Keratinocyte (primary cell): ENCODE measurements around the gene COPZ2. TPM values are rescaled to one million over a fixed set of nuclear protein-coding genes. Genes with fewer than 3 reads are reported as not detected.

Experiments used
- DNase-seq: peaks from one replicate; pipeline ENCODE4 v3.0.0-alpha.2; 2011; ENCODE audit warnings: low read depth, missing footprints, low spot score
- FAIRE-seq: peaks from 2 replicates; lab custom pipeline; 2011; peaks lifted over from hg19 to GRCh38; lab: Jason Lieb, UNC
- H2AFZ ChIP-seq: 2 replicates; pipeline ENCODE4 v1.6.0; 2012; ENCODE audit warnings: low read length, control low read depth, inconsistent platforms; ENCODE audit not compliant: control insufficient read depth
- H3K27ac ChIP-seq: 2 replicates; pipeline ENCODE4 v1.5.1; 2011; ENCODE audit warnings: low read length; ENCODE audit not compliant: control insufficient read depth, insufficient read depth
- H3K27me3 ChIP-seq: 3 replicates; pipeline ENCODE4 v1.6.0; 2011; ENCODE audit warnings: low read length; ENCODE audit not compliant: control insufficient read depth, insufficient read depth; ENCODE audit errors: extremely low read depth
- H3K36me3 ChIP-seq, 2 experiments: 2 replicates in 1 of 2; 3 replicates in 1 of 2; pipeline ENCODE4 v1.5.1; 2011; ENCODE audit warnings: low read length in 2 of 2, mild to moderate bottlenecking in 1 of 2; ENCODE audit not compliant: control insufficient read depth in 2 of 2, insufficient read depth in 2 of 2; ENCODE audit errors: extremely low read depth in 1 of 2
- H3K4me1 ChIP-seq: 3 replicates; pipeline ENCODE4 v1.5.1; 2011; ENCODE audit warnings: low read length; ENCODE audit not compliant: control insufficient read depth, insufficient read depth; ENCODE audit errors: extremely low read depth
- H3K4me2 ChIP-seq: 3 replicates; pipeline ENCODE4 v1.6.0; 2011; ENCODE audit warnings: low read depth, low read length; ENCODE audit not compliant: control insufficient read depth, insufficient read depth; ENCODE audit errors: extremely low read depth
- H3K4me3 ChIP-seq, 3 experiments: fragments of 200-600 bp in 1 of 3; sonication (generic) in 1 of 3; 2 replicates in 2 of 3; 3 replicates in 1 of 3; pipeline ENCODE4 v1.5.1; 2011 to 2016; ENCODE audit warnings: low read length in 3 of 3, mild to moderate bottlenecking in 3 of 3, control low read depth in 2 of 3, inconsistent platforms in 1 of 3, low read depth in 1 of 3, mixed read lengths in 1 of 3, mixed run types in 1 of 3, moderate library complexity in 1 of 3; ENCODE audit not compliant: control insufficient read depth in 2 of 3, insufficient read depth in 2 of 3; ENCODE audit errors: extremely low read depth in 1 of 3
- H3K79me2 ChIP-seq: 2 replicates; pipeline ENCODE4 v1.6.0; 2012; ENCODE audit warnings: low read length; ENCODE audit not compliant: control insufficient read depth, insufficient read depth
- H3K9ac ChIP-seq: 3 replicates; pipeline ENCODE4 v1.6.0; 2011; ENCODE audit warnings: low read length; ENCODE audit not compliant: control insufficient read depth, insufficient read depth; ENCODE audit errors: extremely low read depth
- H3K9me1 ChIP-seq: 3 replicates; pipeline ENCODE4 v1.6.0; 2011; ENCODE audit warnings: low read length; ENCODE audit not compliant: control insufficient read depth, insufficient read depth; ENCODE audit errors: extremely low read depth
- H3K9me3 ChIP-seq: 2 replicates; pipeline ENCODE4 v1.5.1; 2012; ENCODE audit warnings: low read depth, low read length; ENCODE audit not compliant: control insufficient read depth
- H4K20me1 ChIP-seq: 3 replicates; pipeline ENCODE4 v1.6.0; 2011; ENCODE audit warnings: low read length; ENCODE audit not compliant: control insufficient read depth, insufficient read depth; ENCODE audit errors: extremely low read depth
- CTCF ChIP-seq, 3 experiments: IDR thresholded peaks in 1 of 3; conservative IDR thresholded peaks in 1 of 3; optimal IDR thresholded peaks in 1 of 3; 2 replicates in 2 of 3; 3 replicates in 1 of 3; pipeline versions ENCODE3 to v1.5.1; 2011; ENCODE audit warnings: low read length in 3 of 3, mild to moderate bottlenecking in 3 of 3, moderate library complexity in 2 of 3, control low read depth in 1 of 3, inconsistent platforms in 1 of 3; ENCODE audit not compliant: insufficient read depth in 2 of 3; ENCODE audit errors: extremely low read depth in 1 of 3
- EZH2 ChIP-seq: IDR thresholded peaks from one replicate; pipeline ENCODE4 v1.6.1; 2012; ENCODE audit warnings: inconsistent platforms, mild to moderate bottlenecking, low read length, moderate library complexity
- dilution Hi-C: fragments of 300-500 bp; cut with MboI; formaldehyde crosslinking; loops from one replicate; pipeline ENCODE4 v1.7.0; 2020; ENCODE audit warnings: low sequenced_read_pairs; ENCODE audit not compliant: extremely low pct_ligation_motif_present
- polyA plus RNA-seq, 5 experiments: library from polyadenylated mRNA; depleted of rRNA in 3 of 5; stranded (reverse) in 3 of 5; stranded (forward) in 1 of 5; unstranded in 1 of 5; fragments of >200 nt; gene quantifications; 1 replicate in 1 of 5; 2 replicates in 3 of 5; 3 replicates in 1 of 5; pipeline versions ENCODE4 v1.2.1 to v1.2.3, GENCODE V29; 2011 to 2012; ENCODE audit warnings: missing spikeins in 2 of 5, low read depth in 1 of 5, low replicate concordance in 1 of 5

The COPZ2 gene
- polyA plus RNA-seq, 1 donor (not counting 4 experiments of a cell fraction or from before 2014, with no cell fraction given), result 11.1 TPM

- no peak overlapping the region for H2AFZ ChIP-seq
- H3K27ac ChIP-seq, result no peak overlapping the region
- H3K4me3 ChIP-seq, result no peak overlapping the region
- H3K9me1 ChIP-seq, result peaks cover 2% of the 10 kb centered on the region
- dilution Hi-C loops, result no loop called here
- H3K36me3 ChIP-seq, result peaks cover 56 to 70% of the 10 kb centered on the region in 2 experiments
- DNase-seq, result no peak
- TF ChIP-seq EZH2, result no peak
- H3K4me2 ChIP-seq, result no peak overlapping the region
- no peaks in the 10 kb centered on the region for H3K27me3 ChIP-seq
- H3K4me1 ChIP-seq, result peaks cover 25% of the 10 kb centered on the region
- peaks cover 54% of the 10 kb centered on the region for H3K79me2 ChIP-seq
- no peaks in the 10 kb centered on the region for H3K9me3 ChIP-seq
- peaks cover 9% of the 10 kb centered on the region for H4K20me1 ChIP-seq
- no peak overlapping the region for H3K9ac ChIP-seq
- FAIRE-seq, result no peak
Measured at GRCh38 chr17:48058393-48059124, 21.0 kb upstream of the COPZ2 start.

GRCh38 chr17:48057626-48058025, 20.0 kb upstream of the COPZ2 start:
- H3K36me3 ChIP-seq, result peaks cover 56 to 72% of the 10 kb centered on the region in 2 experiments
- H3K9me1 ChIP-seq, result peaks cover 2% of the 10 kb centered on the region
- no peaks in the 10 kb centered on the region for H3K27me3 ChIP-seq
- dilution Hi-C loops, result no loop called here
- peaks cover 12% of the 10 kb centered on the region for H4K20me1 ChIP-seq
- no peak overlapping the region for H3K4me2 ChIP-seq
- H3K27ac ChIP-seq, result peak overlapping the region; percentile 93
- H3K79me2 ChIP-seq, result peaks cover 64% of the 10 kb centered on the region
- DNase-seq (no peak), FAIRE-seq (no peak)
- no peak for TF ChIP-seq EZH2
- TF ChIP-seq CTCF (optimal IDR thresholded peaks at IDR 0.05 in 1 of 3, IDR thresholded peaks at IDR 0.05 in 1 of 3, conservative IDR thresholded peaks at IDR 0.05 in 1 of 3; ENCODE audit: extremely low read depth in 1 of 3, insufficient read depth in 2 of 3, low read length in 3 of 3), result no peak
- no peaks in the 10 kb centered on the region for H3K9me3 ChIP-seq
- no peak overlapping the region for H2AFZ ChIP-seq
- no peak overlapping the region for H3K4me3 ChIP-seq
- H3K4me1 ChIP-seq, result peaks cover 35% of the 10 kb centered on the region
- H3K9ac ChIP-seq, result no peak overlapping the region
